Endothelial cell of umbilical vein (primary cell): ENCODE measurements around the gene FAM227B. TPM values are rescaled to one million over a fixed set of nuclear protein-coding genes. Genes with fewer than 3 reads are reported as not detected.

Experiments
- BruUV-seq: library from RNA; stranded (reverse); fragments of 400-500 nt; replicated peaks from 2 replicates; lab custom pipeline; 2021; lab: Mats Ljungman, UMichigan
- CTCF ChIA-PET: fragments of 300-600, 350-600 bp; sonication (Branson Sonifier 250); formaldehyde crosslinking; loops from one replicate; lab custom pipeline; 2021; ENCODE audit warnings: antibody characterized with exemption, inconsistent platforms; lab: Charles Lee
- POLR2A ChIA-PET: fragments of 300-600, 350-600 bp; sonication (Branson Sonifier 250); formaldehyde crosslinking; loops from one replicate; lab custom pipeline; 2021; ENCODE audit warnings: antibody characterized with exemption, inconsistent platforms; lab: Charles Lee
- DNase-seq: peaks from one replicate; pipeline ENCODE4 v3.0.0-alpha.2; 2011; ENCODE audit warnings: low read depth, low spot score
- FAIRE-seq: peaks from 2 replicates; lab custom pipeline; 2011; peaks lifted over from hg19 to GRCh38; lab: Jason Lieb, UNC
- H2AFZ ChIP-seq: 2 replicates; pipeline ENCODE4 v1.6.0; 2012; ENCODE audit warnings: low read depth, low read length, control low read depth, inconsistent platforms
- H3K27ac ChIP-seq: 2 replicates; pipeline ENCODE4 v1.5.1; 2011; ENCODE audit warnings: low read depth, mild to moderate bottlenecking, control low read depth, low read length, moderate library complexity; ENCODE audit not compliant: insufficient read depth
- H3K27me3 ChIP-seq, 2 experiments: 2 replicates each; pipeline versions ENCODE4 v1.6.0 to v1.6.1; 2011; ENCODE audit warnings: low read length in 2 of 2, mixed read lengths in 1 of 2; ENCODE audit not compliant: control insufficient read depth in 2 of 2, insufficient read depth in 2 of 2
- H3K36me3 ChIP-seq, 2 experiments: 2 replicates in 1 of 2; 3 replicates in 1 of 2; pipeline ENCODE4 v1.5.1; 2011; ENCODE audit warnings: low read length in 2 of 2, mild to moderate bottlenecking in 1 of 2, moderate library complexity in 1 of 2; ENCODE audit not compliant: control insufficient read depth in 2 of 2, insufficient read depth in 2 of 2; ENCODE audit errors: extremely low read depth in 1 of 2
- H3K4me1 ChIP-seq: 3 replicates; pipeline ENCODE4 v1.5.1; 2011; ENCODE audit warnings: mild to moderate bottlenecking, low read length; ENCODE audit not compliant: control insufficient read depth, insufficient read depth; ENCODE audit errors: extremely low read depth
- H3K4me2 ChIP-seq: 2 replicates; pipeline ENCODE4 v1.6.1; 2011; ENCODE audit warnings: low read length, control low read depth, mixed read lengths; ENCODE audit not compliant: insufficient read depth
- H3K4me3 ChIP-seq, 3 experiments: fragments of 200-600 bp in 1 of 3; sonication (generic), shearing (Covaris generic) in 1 of 3; replicated peaks in 1 of 3; 2 replicates each; pipeline ENCODE4 v1.5.1; 2011 to 2016; ENCODE audit warnings: control low read depth in 3 of 3, low read length in 3 of 3, mild to moderate bottlenecking in 2 of 3, inconsistent platforms in 1 of 3, low read depth in 1 of 3, moderate library complexity in 1 of 3; ENCODE audit not compliant: insufficient read depth in 1 of 3
- H3K79me2 ChIP-seq: 2 replicates; pipeline ENCODE4 v1.6.0; 2012; ENCODE audit warnings: low read length, inconsistent platforms; ENCODE audit not compliant: control insufficient read depth, insufficient read depth
- H3K9ac ChIP-seq: replicated peaks from 2 replicates; pipeline ENCODE3; 2011; ENCODE audit warnings: low read length, control low read depth; ENCODE audit not compliant: insufficient read depth; ENCODE audit errors: extremely low read depth
- H3K9me1 ChIP-seq: replicated peaks from 3 replicates; pipeline ENCODE4 v1.6.0; 2011; ENCODE audit warnings: mild to moderate bottlenecking, low read length; ENCODE audit not compliant: control insufficient read depth, insufficient read depth; ENCODE audit errors: extremely low read depth
- H3K9me3 ChIP-seq: replicated peaks from 2 replicates; pipeline ENCODE4 v1.5.1; 2012; ENCODE audit warnings: low read length, inconsistent platforms; ENCODE audit not compliant: control insufficient read depth, insufficient read depth
- H4K20me1 ChIP-seq: replicated peaks from 2 replicates; pipeline ENCODE3; 2011; ENCODE audit warnings: mild to moderate bottlenecking, low read length; ENCODE audit not compliant: control insufficient read depth, insufficient read depth; ENCODE audit errors: extremely low read depth
- EZH2 ChIP-seq: IDR thresholded peaks from 2 replicates; pipeline ENCODE4 v1.6.1; 2012; ENCODE audit warnings: borderline replicate concordance, low read depth, mild to moderate bottlenecking, moderate library complexity, low read length, inconsistent platforms; ENCODE audit not compliant: severe bottlenecking
- FOS ChIP-seq: IDR thresholded peaks from 2 replicates; pipeline ENCODE4 v1.6.1; 2011; ENCODE audit warnings: mild to moderate bottlenecking, low read length, moderate library complexity, borderline replicate concordance; ENCODE audit not compliant: insufficient read depth
- GATA2 ChIP-seq: IDR thresholded peaks from 2 replicates; pipeline ENCODE4 v1.7.0; 2011; ENCODE audit warnings: low read depth, mild to moderate bottlenecking, moderate library complexity, mixed read lengths, low read length; ENCODE audit not compliant: insufficient read length, insufficient read depth
- JUN ChIP-seq: IDR thresholded peaks from 2 replicates; pipeline ENCODE4 v1.6.1; 2011; ENCODE audit warnings: borderline replicate concordance, low read depth; ENCODE audit not compliant: insufficient read length, insufficient read depth
- MYC ChIP-seq: IDR thresholded peaks from one replicate; pipeline ENCODE4 v1.6.1; 2011; ENCODE audit warnings: mild to moderate bottlenecking, low read depth, low read length
- POLR2A ChIP-seq: IDR thresholded peaks from 2 replicates; pipeline ENCODE4 v1.6.1; 2012; ENCODE audit warnings: low read depth, mild to moderate bottlenecking, control low read depth, low read length
- POLR2AphosphoS5 ChIP-seq: IDR thresholded peaks from 2 replicates; pipeline ENCODE4 v1.6.1; 2012; ENCODE audit warnings: low read depth, mild to moderate bottlenecking, control low read depth, low read length, moderate library complexity; ENCODE audit not compliant: insufficient read depth
- dilution Hi-C: fragments of 300-500 bp; cut with MboI; formaldehyde crosslinking; loops from one replicate; pipeline ENCODE4 v1.15.0; 2019; ENCODE audit warnings: low sequenced_read_pairs; ENCODE audit not compliant: extremely low pct_ligation_motif_present
- intact Hi-C: fragments of 100-400 bp; cut with micrococcal nuclease; formaldehyde crosslinking; loops from one replicate; pipeline ENCODE4 v1.10.0; 2022
- polyA plus RNA-seq, 4 experiments: library from polyadenylated mRNA; depleted of rRNA in 3 of 4; stranded (reverse) in 3 of 4; unstranded in 1 of 4; fragments of >200 nt; gene quantifications; 2 replicates each; pipeline versions ENCODE4 v1.2.1 to v1.2.3, GENCODE V29; 2011 to 2012; ENCODE audit warnings: missing spikeins in 1 of 4
- total RNA-seq: library from RNA; stranded (reverse); gene quantifications from 2 replicates; pipeline ENCODE4 v1.2.3, GENCODE V29; 2021
- TF ChIP-seq, protein P1 (sequence below): IDR thresholded peaks from 2 replicates; pipeline ENCODE4 v1.6.1; 2011; ENCODE audit not compliant: insufficient read depth, insufficient read length
- TF ChIP-seq, protein P2 (sequence below), 2 donors: IDR thresholded peaks; 1 replicate in 1 of 2; 2 replicates in 1 of 2; pipeline ENCODE4 v1.5.1; 2011; ENCODE audit warnings: low read length in 2 of 2, mild to moderate bottlenecking in 2 of 2, moderate library complexity in 2 of 2, control low read depth in 1 of 2, inconsistent platforms in 1 of 2, low read depth in 1 of 2; ENCODE audit not compliant: insufficient read depth in 1 of 2; ENCODE audit errors: extremely low read depth in 1 of 2

The FAM227B gene
- total and polyA plus RNA-seq, 2 donors (not counting 3 experiments of a cell fraction or from before 2014, with no cell fraction given): 1.5 to 1.8 TPM

DNA sequence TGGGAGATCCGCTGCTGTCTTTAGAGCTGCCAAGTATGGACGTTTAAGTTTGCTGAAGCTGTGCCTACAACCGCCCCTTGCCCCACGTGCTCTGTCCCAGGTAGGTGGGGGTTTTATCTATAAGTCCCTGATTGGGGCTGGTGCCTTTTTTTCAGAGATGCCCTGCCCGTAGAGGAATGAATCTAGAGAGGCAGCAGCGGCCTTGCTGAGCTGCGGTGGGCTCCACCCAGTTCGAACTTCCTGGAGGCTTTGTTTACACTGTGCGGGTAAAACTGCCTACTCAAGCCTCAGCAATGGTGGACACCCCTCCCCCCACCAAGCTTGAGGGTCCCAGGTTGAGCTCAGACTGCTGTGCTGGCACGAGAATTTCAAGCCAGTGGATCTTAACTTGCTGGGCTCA lies 281.0 kb downstream of the FAM227B start:
- peaks cover 2% of the 10 kb centered on the region for H4K20me1 ChIP-seq
- POLR2A ChIA-PET: no interaction called here
- no peak overlapping the region for H3K27ac ChIP-seq
- no peaks in the 10 kb centered on the region for H3K9me1 ChIP-seq
- no peak for FAIRE-seq
- no peaks in the 10 kb centered on the region for H3K36me3 ChIP-seq
- no peaks in the 10 kb centered on the region for H3K27me3 ChIP-seq
- no peaks in the 10 kb centered on the region for H3K9me3 ChIP-seq
- no peaks in the 10 kb centered on the region for H3K79me2 ChIP-seq
- CTCF ChIA-PET: no interaction called here
- H3K9ac ChIP-seq: no peak overlapping the region
- intact Hi-C loops: no loop called here
- no peaks in the 10 kb centered on the region for H3K4me1 ChIP-seq
- dilution Hi-C loops: no loop called here
- TF ChIP-seq POLR2AphosphoS5 (no peak), GATA2 (no peak), JUN (no peak), POLR2A (no peak), FOS (no peak), EZH2 (no peak), MYC (no peak)
- TF ChIP-seq, protein P1, sequence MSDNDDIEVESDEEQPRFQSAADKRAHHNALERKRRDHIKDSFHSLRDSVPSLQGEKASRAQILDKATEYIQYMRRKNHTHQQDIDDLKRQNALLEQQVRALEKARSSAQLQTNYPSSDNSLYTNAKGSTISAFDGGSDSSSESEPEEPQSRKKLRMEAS: no peak
- TF ChIP-seq, protein P2, sequence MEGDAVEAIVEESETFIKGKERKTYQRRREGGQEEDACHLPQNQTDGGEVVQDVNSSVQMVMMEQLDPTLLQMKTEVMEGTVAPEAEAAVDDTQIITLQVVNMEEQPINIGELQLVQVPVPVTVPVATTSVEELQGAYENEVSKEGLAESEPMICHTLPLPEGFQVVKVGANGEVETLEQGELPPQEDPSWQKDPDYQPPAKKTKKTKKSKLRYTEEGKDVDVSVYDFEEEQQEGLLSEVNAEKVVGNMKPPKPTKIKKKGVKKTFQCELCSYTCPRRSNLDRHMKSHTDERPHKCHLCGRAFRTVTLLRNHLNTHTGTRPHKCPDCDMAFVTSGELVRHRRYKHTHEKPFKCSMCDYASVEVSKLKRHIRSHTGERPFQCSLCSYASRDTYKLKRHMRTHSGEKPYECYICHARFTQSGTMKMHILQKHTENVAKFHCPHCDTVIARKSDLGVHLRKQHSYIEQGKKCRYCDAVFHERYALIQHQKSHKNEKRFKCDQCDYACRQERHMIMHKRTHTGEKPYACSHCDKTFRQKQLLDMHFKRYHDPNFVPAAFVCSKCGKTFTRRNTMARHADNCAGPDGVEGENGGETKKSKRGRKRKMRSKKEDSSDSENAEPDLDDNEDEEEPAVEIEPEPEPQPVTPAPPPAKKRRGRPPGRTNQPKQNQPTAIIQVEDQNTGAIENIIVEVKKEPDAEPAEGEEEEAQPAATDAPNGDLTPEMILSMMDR (IDR thresholded peaks at IDR 0.05; ENCODE audit: extremely low read depth in 1 of 2, insufficient read depth in 1 of 2, low read depth in 1 of 2, low read length in 2 of 2): no peak
- H3K4me3 ChIP-seq: no peak overlapping the region
- no peak overlapping the region for H3K4me2 ChIP-seq
- H2AFZ ChIP-seq: no peak overlapping the region
- no TSS peak for BruUV-seq
- DNase-seq: no peak
